ENCODE measurements around the gene TTC28.

TTC28 gene

DNA sequence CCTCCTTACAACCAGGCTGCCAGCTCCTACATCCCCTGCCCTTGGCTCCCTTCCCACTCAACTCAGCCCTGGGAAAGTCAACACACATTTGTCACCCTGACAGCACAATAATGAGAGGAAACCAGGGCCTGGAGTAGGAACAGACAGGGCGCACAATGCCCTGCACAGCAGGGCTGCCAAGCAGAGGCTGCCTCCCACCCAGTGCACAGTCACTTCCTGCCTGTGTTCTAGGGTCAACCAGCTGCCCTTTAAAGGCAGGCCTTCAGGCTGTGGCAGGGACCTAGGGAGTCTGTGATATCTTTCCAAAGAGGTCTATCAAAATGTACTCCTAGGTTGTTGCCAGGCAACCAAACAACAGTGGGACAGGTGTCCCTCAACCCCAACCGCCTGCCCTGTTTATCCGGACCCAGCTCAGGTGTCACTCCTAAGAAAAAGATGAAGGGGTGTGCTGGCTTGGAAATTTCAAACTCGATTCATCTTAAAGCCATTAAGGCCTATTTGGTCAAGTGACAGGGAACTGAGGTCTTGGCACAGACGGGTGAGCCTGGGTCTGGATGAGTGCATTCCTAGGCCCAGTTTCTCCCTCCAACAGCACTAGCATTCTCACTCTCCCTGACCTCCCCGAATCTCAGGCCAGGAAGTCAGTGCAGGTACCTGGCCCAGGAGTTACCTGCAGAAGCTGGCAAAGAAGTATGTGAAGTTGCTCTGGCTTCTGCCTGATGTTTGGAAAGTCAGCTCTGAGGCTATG is 650.3 kb downstream of the TTC28 start:
- FAIRE-seq: peak; percentile 86
- DNase-seq (ENCODE audit: low spot score): peak; percentile 64

- FAIRE-seq: peak; percentile 84
- no peak for DNase-seq (ENCODE audit: low spot score)
Measured at GRCh38 chr22:28027453-28028448, 651.9 kb downstream of the TTC28 start.

GRCh38 chr22:28025866-28026575 is 653.6 kb downstream of the TTC28 start:
- no peak for DNase-seq (ENCODE audit: low spot score)
- FAIRE-seq: peak; percentile 66

- DNase-seq (ENCODE audit: low spot score) (no peak), FAIRE-seq (no peak)
Measured at GRCh38 chr22:28025333-28025732, 654.3 kb downstream of the TTC28 start.

- DNase-seq (ENCODE audit: low spot score): no peak
- FAIRE-seq: peak; percentile 93
Measured at GRCh38 chr22:28024422-28024888, 655.2 kb downstream of the TTC28 start.

- FAIRE-seq (no peak), DNase-seq (ENCODE audit: low spot score) (no peak)
Measured at GRCh38 chr22:28023774-28024173, 655.9 kb downstream of the TTC28 start.

DNA sequence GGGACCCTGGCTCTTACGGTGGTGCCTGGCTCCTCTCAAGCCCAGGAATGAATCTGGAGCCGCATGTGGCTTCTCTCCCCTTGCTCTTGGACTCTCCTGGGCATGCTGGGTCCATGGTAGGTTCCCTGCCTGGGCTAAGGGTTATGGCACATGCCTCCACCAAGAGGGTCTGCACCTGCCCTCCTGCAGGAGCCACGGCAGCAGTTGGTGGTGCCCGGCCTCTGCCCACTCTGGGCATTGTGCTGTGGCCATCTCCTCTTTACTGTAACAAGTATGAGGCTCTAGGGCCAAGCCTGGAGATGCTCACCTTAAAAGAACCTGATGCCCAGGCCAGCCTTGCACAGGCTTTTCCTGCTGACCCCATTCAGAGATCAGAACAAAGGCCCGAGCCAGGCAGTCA is 656.6 kb downstream of the TTC28 start:
- FAIRE-seq (peak; percentile 79), DNase-seq (ENCODE audit: low spot score) (no peak)

- peak; percentile 95 for FAIRE-seq
- DNase-seq (ENCODE audit: low spot score): no peak
Measured at GRCh38 chr22:28021998-28022660, 657.5 kb downstream of the TTC28 start.

DNA sequence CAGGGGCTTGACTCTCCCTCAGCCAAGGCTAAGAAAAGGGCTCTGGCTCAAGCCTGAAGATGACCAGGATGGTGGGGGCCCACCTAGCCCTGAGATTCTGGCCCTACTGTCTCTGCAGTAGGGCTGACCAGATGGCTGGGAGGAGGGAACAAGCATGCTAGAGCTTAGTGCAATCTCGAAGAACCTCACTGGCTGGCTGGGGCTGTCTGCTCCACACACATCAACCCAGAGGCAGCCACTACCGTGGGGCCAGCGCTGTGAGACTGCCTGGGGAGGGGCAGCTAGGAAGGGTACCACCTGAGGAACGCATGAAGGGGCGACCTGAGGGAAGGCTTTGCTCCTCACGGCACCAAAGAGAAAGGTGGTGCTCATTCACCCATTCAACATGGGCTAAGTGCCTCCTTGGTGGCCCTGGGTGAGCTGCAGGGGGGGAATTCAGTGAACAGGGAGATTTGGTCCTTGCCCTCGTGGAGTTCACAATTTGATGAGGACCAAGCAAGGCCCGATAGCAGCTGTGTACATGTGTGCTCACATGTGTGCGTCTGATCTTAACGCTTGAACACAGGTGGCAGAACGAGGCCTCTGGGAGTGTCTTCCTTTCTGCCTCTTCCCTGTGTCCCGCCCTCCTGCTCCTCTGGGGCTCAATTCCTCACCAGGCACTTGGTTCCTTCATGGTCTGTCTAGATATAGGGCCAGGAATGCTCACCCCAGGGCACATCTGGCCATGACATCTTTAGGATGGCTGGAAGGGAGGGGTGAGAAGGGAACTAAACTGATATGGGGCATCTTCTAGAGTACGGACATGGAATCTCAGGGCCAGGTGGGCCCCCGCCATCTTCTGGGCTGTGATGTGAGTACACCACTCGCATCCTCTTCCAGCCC is 658.3 kb downstream of the TTC28 start:
- DNase-seq (ENCODE audit: low spot score) (no peak), FAIRE-seq (no peak)

- DNase-seq (ENCODE audit: low spot score) (peak; percentile 95), FAIRE-seq (peak; percentile 97)
Measured at GRCh38 chr22:28019881-28020861, 659.5 kb downstream of the TTC28 start.

DNA sequence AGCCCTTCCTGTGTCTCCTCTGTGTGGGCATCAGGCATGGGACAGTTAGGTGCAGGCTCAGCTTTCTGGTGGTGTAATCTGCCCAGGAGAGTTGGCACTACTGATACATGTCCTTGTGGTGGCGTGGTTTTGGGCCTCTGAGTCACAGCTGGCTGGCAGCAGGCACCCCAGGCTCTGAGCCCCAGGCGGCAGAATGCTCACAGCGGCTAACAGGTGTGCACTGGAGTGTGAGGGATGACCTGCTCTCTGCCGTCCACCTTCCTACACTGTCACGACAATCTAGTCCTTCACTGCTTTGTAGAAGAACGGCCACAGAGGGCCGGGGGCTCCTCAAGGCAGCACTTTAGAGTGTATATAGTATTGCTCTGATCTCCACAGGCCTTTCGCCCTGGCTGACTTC is 660.3 kb downstream of the TTC28 start:
- FAIRE-seq (peak; percentile 78), DNase-seq (ENCODE audit: low spot score) (peak; percentile 56)

- DNase-seq (ENCODE audit: low spot score): no peak
- FAIRE-seq: no peak
Measured at GRCh38 chr22:28018461-28018927, 661.1 kb downstream of the TTC28 start.

- no peak for DNase-seq (ENCODE audit: low spot score)
- FAIRE-seq: peak; percentile 35
Measured at GRCh38 chr22:28017859-28018258, 661.8 kb downstream of the TTC28 start.

GRCh38 chr22:28017558-28017820 is 662.2 kb downstream of the TTC28 start:
- peak; percentile 9 for FAIRE-seq

DNA sequence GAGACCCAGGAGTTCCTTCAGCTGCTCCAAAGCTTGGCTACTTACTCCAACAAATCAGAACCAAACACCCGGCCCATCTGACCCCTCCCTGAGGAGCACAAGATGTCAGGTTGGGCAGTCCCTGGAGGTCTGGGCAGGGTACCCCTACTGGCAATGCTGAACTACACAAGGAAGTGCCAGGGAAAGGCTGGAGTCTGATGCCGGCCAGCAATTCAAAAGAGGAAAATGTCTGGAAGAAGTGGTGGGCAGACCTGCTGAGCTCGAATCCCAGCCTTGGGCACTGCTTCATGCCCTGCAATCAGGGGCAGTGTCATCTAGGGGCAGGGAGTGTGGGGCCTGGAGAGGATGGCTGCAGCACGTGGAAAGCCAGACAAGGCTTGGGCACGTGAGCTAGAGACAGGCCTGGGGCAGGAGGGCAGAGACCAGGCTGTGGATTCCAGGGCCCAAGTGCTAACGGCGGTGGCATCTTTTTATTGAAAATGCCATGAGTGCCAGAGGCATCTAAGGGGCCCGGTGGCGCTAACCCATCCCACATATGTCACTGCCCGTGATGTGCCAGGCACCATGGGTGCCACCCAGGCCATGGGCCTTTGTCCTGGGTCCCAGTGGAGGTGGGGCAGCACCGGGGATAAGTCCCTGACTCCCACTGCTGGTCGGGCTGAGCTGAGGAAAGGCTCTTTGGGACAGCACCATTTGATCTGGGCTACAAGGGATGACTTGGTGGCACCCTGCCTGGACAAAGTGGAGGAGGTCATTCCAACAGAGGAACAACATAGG is 662.7 kb downstream of the TTC28 start:
- FAIRE-seq (peak; percentile 91), DNase-seq (ENCODE audit: low spot score) (no peak)

More at GRCh38 chr22:28017558-28017820, 662.2 kb downstream of the TTC28 start:
- DNase-seq (ENCODE audit: low spot score): no peak

DNA sequence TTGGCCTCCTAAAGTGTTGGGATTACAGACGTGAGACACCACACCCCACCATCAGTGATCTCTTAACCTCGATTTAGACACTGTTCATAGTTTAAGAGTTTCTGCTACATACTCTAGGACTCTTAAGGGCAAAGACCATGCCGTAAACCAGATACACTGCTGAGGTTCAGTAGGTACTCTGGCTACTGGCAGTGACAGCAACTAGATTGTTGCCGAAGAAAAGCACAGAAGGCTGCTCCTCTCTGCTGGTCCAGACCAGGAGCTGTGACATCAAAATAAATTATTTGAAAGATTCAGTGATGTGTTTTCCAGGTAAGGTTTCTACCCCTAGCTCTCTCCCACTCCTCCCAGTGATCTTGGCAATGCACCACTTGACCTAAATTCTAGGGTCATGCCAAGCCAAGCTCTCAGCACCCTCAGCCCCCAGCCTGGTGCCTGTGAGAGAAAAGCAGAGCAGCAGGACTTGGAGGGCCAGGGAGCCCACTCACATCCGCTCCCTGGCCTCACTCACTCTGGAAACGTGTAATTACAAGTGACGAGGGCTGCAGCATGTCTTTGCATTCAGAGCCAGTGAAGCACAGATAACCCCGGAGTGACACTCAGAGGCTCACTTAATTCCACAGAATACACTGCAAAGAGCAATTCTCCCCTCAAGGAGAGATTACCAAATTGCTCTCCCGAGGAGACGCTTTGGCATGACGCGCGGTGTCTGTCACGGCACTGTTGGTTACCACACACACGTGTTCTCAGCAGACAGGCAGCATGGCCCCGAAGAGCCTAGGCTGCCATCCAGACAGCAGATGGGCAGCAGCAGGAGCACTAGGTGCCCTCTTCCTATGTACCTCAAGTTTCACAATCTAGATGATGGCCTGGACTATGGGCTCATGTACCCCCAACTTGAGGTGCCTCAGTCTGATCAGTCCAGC is 663.7 kb downstream of the TTC28 start:
- DNase-seq (ENCODE audit: low spot score) (no peak), FAIRE-seq (peak; percentile 91)

DNA sequence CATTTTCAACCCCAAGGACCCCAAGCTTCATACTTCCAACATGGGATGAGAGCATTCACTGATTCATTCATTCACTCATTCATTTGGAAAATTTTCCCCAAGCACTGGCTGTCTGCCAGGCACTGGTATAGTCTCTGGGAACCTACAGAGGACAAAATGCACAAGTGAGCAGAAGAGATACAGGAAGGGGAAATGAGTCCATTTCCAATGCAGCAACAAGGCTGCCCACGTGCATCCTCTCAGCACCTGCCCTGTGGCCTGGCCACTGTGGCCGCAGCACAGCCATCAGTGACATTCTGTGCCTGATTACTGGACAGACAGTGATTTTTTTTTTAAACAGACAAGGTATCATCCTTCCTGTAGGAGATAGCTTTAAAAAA is 664.6 kb downstream of the TTC28 start:
- DNase-seq (ENCODE audit: low spot score): no peak
- FAIRE-seq: no peak
